ENCODE data around the gene RNF133. TPM values are rescaled to one million over a fixed set of nuclear protein-coding genes. Genes with fewer than 3 reads are reported as not detected.

RNF133 gene
- total RNA-seq, 1 experiment from 2014 or later: 0.41 TPM

GRCh38 chr7:122653685-122654084, 45.2 kb downstream of the RNF133 start:
- ChIA-PET POLR2A (ENCODE audit: unreplicated experiment) (no interaction called here), CTCF (no interaction called here)
- H2AFZ ChIP-seq: no peak overlapping the region
- H3K27me3 ChIP-seq (ENCODE audit: insufficient read depth, low read depth): no peaks in the 10 kb centered on the region
- no peak overlapping the region for H3K4me2 ChIP-seq
- no peaks in the 10 kb centered on the region for H3F3A ChIP-seq (ENCODE audit: insufficient read depth, low read depth)
- H3K79me2 ChIP-seq (ENCODE audit: low read depth): no peaks in the 10 kb centered on the region
- no peaks in the 10 kb centered on the region for H3K4me1 ChIP-seq (replicated peaks; ENCODE audit: insufficient read depth)
- no peaks in the 10 kb centered on the region for H4K20me1 ChIP-seq (ENCODE audit: insufficient read depth)
- no peak overlapping the region for H3K4me3 ChIP-seq
- TF ChIP-seq CTCF (conservative IDR thresholded peaks at IDR 0.05) (no peak), EZH2 (IDR thresholded peaks at IDR 0.05; ENCODE audit: low read depth) (no peak)
- H3K27ac ChIP-seq: no peak overlapping the region
- intact Hi-C loops (cut with micrococcal nuclease; ENCODE audit: unreplicated experiment): no loop called here
- no peaks in the 10 kb centered on the region for H3K36me3 ChIP-seq (ENCODE audit: low read depth)
- no TSS peak for BruUV-seq (replicated peaks)
- H3K9me2 ChIP-seq (ENCODE audit: insufficient read depth): no peaks in the 10 kb centered on the region
- no peaks in the 10 kb centered on the region for H3K9me3 ChIP-seq (ENCODE audit: insufficient read depth, low read depth)
- no peak for DNase-seq

GRCh38 chr7:122652876-122653275, 46.0 kb downstream of the RNF133 start:
- no peaks in the 10 kb centered on the region for H3K9me2 ChIP-seq (ENCODE audit: insufficient read depth)
- no peak overlapping the region for H3K27ac ChIP-seq
- H3K4me1 ChIP-seq (replicated peaks; ENCODE audit: insufficient read depth): no peaks in the 10 kb centered on the region
- no peaks in the 10 kb centered on the region for H3K36me3 ChIP-seq (ENCODE audit: low read depth)
- intact Hi-C loops (cut with micrococcal nuclease; ENCODE audit: unreplicated experiment): no loop called here
- H3K9me3 ChIP-seq (ENCODE audit: insufficient read depth, low read depth): no peaks in the 10 kb centered on the region
- CTCF ChIA-PET: no interaction called here
- POLR2A ChIA-PET (ENCODE audit: unreplicated experiment): no interaction called here
- no peak for TF ChIP-seq EZH2 (IDR thresholded peaks at IDR 0.05; ENCODE audit: low read depth)
- TF ChIP-seq CTCF (conservative IDR thresholded peaks at IDR 0.05): no peak
- no TSS peak for BruUV-seq (replicated peaks)
- no peaks in the 10 kb centered on the region for H4K20me1 ChIP-seq (ENCODE audit: insufficient read depth)
- DNase-seq: no peak
- no peak overlapping the region for H3K4me3 ChIP-seq
- H3K79me2 ChIP-seq (ENCODE audit: low read depth): no peaks in the 10 kb centered on the region
- H3F3A ChIP-seq (ENCODE audit: insufficient read depth, low read depth): no peaks in the 10 kb centered on the region
- H3K27me3 ChIP-seq (ENCODE audit: insufficient read depth, low read depth): no peaks in the 10 kb centered on the region
- H2AFZ ChIP-seq: no peak overlapping the region
- no peak overlapping the region for H3K4me2 ChIP-seq

GRCh38 chr7:122651451-122651850, 47.5 kb downstream of the RNF133 start:
- ChIA-PET CTCF (no interaction called here), POLR2A (ENCODE audit: unreplicated experiment) (no interaction called here)
- Histone ChIP-seq H3K79me2 (ENCODE audit: low read depth) (no peaks in the 10 kb centered on the region), H3K4me2 (no peak overlapping the region), H3K9me3 (ENCODE audit: insufficient read depth, low read depth) (no peaks in the 10 kb centered on the region), H3K9me2 (ENCODE audit: insufficient read depth) (no peaks in the 10 kb centered on the region), H3K4me3 (no peak overlapping the region), H3F3A (ENCODE audit: insufficient read depth, low read depth) (no peaks in the 10 kb centered on the region), H3K4me1 (replicated peaks; ENCODE audit: insufficient read depth) (no peaks in the 10 kb centered on the region), H3K36me3 (ENCODE audit: low read depth) (no peaks in the 10 kb centered on the region), H3K27ac (no peak overlapping the region), H3K27me3 (ENCODE audit: insufficient read depth, low read depth) (no peaks in the 10 kb centered on the region), H2AFZ (no peak overlapping the region), H4K20me1 (ENCODE audit: insufficient read depth) (no peaks in the 10 kb centered on the region)
- no peak for DNase-seq
- no TSS peak for BruUV-seq (replicated peaks)
- intact Hi-C loops (cut with micrococcal nuclease; ENCODE audit: unreplicated experiment): no loop called here
- TF ChIP-seq EZH2 (IDR thresholded peaks at IDR 0.05; ENCODE audit: low read depth): no peak
- no peak for TF ChIP-seq CTCF (conservative IDR thresholded peaks at IDR 0.05)

Other genes starting within 250 kb of the RNF133 start
- 0.70 and 0.72 TPM in 2 replicates for gene RNF148, start 3.8 kb upstream of the RNF133 start, total RNA-seq (2021)
- 9.9 and 11.9 TPM in 2 replicates for gene CADPS2, start 187.3 kb upstream of the RNF133 start, total RNA-seq (2021)

All from PC-9 (cell line).